IMR-90 (cell line): ENCODE results near the gene PFKP. TPM values are rescaled to one million over a fixed set of nuclear protein-coding genes. Genes with fewer than 3 reads are reported as not detected.

Experiments
- ATAC-seq: fragments of 200-7000 bp; cut with Tn5 transposase; 2 replicates; pipeline ENCODE4 v1.9.1; 2020; ENCODE audit warnings: low read depth, mild to moderate bottlenecking, moderate library complexity
- BruUV-seq: library from RNA; stranded (reverse); fragments of 400-500 nt; replicated peaks from 2 replicates; lab custom pipeline; 2021; lab: Mats Ljungman, UMichigan
- CTCF ChIA-PET: fragments of 300-600 bp; formaldehyde crosslinking; extraction: SDS; loops from one replicate; lab custom pipeline; 2021; ENCODE audit warnings: antibody characterized with exemption; lab: Yijun Ruan, JAX
- POLR2A ChIA-PET: fragments of 300-600 bp; sonication (Branson Sonifier 250); formaldehyde crosslinking; loops from one replicate; lab custom pipeline; 2022; ENCODE audit warnings: antibody characterized with exemption; ENCODE audit not compliant: unreplicated experiment; lab: Charles Lee
- DNase-seq: peaks from one replicate; pipeline ENCODE4 v3.0.0; 2013
- H2AFZ ChIP-seq: replicated peaks from 2 replicates; pipeline ENCODE3; 2013; ENCODE audit warnings: low read length, mild to moderate bottlenecking; ENCODE audit not compliant: poor library complexity
- H2AK5ac ChIP-seq: 2 replicates; pipeline ENCODE4 v1.6.1; 2013; ENCODE audit warnings: low read depth, low read length, inconsistent platforms
- H2AK9ac ChIP-seq: replicated peaks from 2 replicates; pipeline ENCODE3; 2013; ENCODE audit warnings: mild to moderate bottlenecking, low read depth, low read length, moderate library complexity; ENCODE audit not compliant: poor library complexity
- H2BK120ac ChIP-seq: 2 replicates; pipeline ENCODE4 v1.6.1; 2013; ENCODE audit warnings: low read depth, low read length, inconsistent platforms
- H2BK15ac ChIP-seq: 3 replicates; pipeline ENCODE4 v1.6.1; 2013; ENCODE audit warnings: low read depth, low read length, inconsistent platforms
- H2BK20ac ChIP-seq: 2 replicates; pipeline ENCODE4 v1.6.1; 2013; ENCODE audit warnings: low read depth, mild to moderate bottlenecking, inconsistent platforms, low read length, moderate library complexity
- H2BK5ac ChIP-seq: 2 replicates; pipeline ENCODE4 v1.6.1; 2013; ENCODE audit warnings: mild to moderate bottlenecking, low read depth, low read length, inconsistent platforms; ENCODE audit not compliant: poor library complexity, severe bottlenecking
- H3K14ac ChIP-seq: replicated peaks from 2 replicates; pipeline ENCODE4 v1.6.1; 2013; ENCODE audit warnings: low read depth, low read length, inconsistent platforms
- H3K18ac ChIP-seq: 2 replicates; pipeline ENCODE4 v1.6.1; 2013; ENCODE audit warnings: low read depth, low read length, control low read depth
- H3K23ac ChIP-seq: 2 replicates; pipeline ENCODE4 v1.6.1; 2013; ENCODE audit warnings: low read depth, low read length, inconsistent platforms
- H3K27ac ChIP-seq: 2 replicates; pipeline ENCODE4 v1.5.1; 2013; ENCODE audit warnings: mild to moderate bottlenecking, control low read depth, low read length; ENCODE audit not compliant: insufficient read depth
- H3K27me3 ChIP-seq: 2 replicates; pipeline ENCODE4 v1.6.1; 2013; ENCODE audit warnings: low read length; ENCODE audit not compliant: control insufficient read depth, insufficient read depth
- H3K36me3 ChIP-seq: 2 replicates; pipeline ENCODE4 v1.6.1; 2013; ENCODE audit warnings: low read length, mixed read lengths; ENCODE audit not compliant: control insufficient read depth, insufficient read depth
- H3K4ac ChIP-seq: 2 replicates; pipeline ENCODE4 v1.6.1; 2013; ENCODE audit warnings: low read depth, low read length, inconsistent platforms
- H3K4me1 ChIP-seq: 2 replicates; pipeline ENCODE4 v1.6.1; 2013; ENCODE audit warnings: low read length, mixed read lengths; ENCODE audit not compliant: control insufficient read depth, insufficient read depth
- H3K4me2 ChIP-seq: 2 replicates; pipeline ENCODE4 v1.6.1; 2013; ENCODE audit warnings: low read depth, mild to moderate bottlenecking, control low read depth, low read length, moderate library complexity
- H3K4me3 ChIP-seq: 2 replicates; pipeline ENCODE4 v1.5.1; 2013; ENCODE audit warnings: low read depth, mild to moderate bottlenecking, control low read depth, low read length, moderate library complexity; ENCODE audit not compliant: insufficient read depth
- H3K56ac ChIP-seq: 2 replicates; pipeline ENCODE4 v1.6.1; 2013; ENCODE audit warnings: low read length, inconsistent platforms; ENCODE audit not compliant: insufficient read depth; ENCODE audit errors: extremely low read depth
- H3K79me1 ChIP-seq, 2 experiments: 2 replicates each; pipeline ENCODE4 v1.6.1; 2013; ENCODE audit warnings: low read length in 2 of 2, inconsistent platforms in 1 of 2, low read depth in 1 of 2
- H3K9ac ChIP-seq: 2 replicates; pipeline ENCODE4 v1.6.1; 2013; ENCODE audit warnings: low read depth, low read length, control low read depth
- H3K9me1 ChIP-seq: 2 replicates; pipeline ENCODE4 v1.6.1; 2013; ENCODE audit warnings: low read length, inconsistent platforms; ENCODE audit not compliant: insufficient read depth
- H3K9me3 ChIP-seq: 2 replicates; pipeline ENCODE4 v1.6.1; 2013; ENCODE audit warnings: low read length; ENCODE audit not compliant: control insufficient read depth, insufficient read depth
- H4K20me1 ChIP-seq: 2 replicates; pipeline ENCODE4 v1.6.1; 2013; ENCODE audit warnings: low read length, inconsistent platforms; ENCODE audit not compliant: insufficient read depth
- H4K5ac ChIP-seq: 2 replicates; pipeline ENCODE4 v1.6.1; 2013; ENCODE audit warnings: mild to moderate bottlenecking, low read depth, low read length, control low read depth
- H4K8ac ChIP-seq, 2 experiments: 2 replicates each; pipeline ENCODE4 v1.6.1; 2013; ENCODE audit warnings: low read depth in 2 of 2, low read length in 2 of 2, control low read depth in 1 of 2, inconsistent platforms in 1 of 2
- H4K91ac ChIP-seq: 2 replicates; pipeline ENCODE4 v1.6.1; 2013; ENCODE audit warnings: low read depth, low read length, inconsistent platforms; ENCODE audit not compliant: insufficient read depth
- RAD21 ChIP-seq: IDR thresholded peaks from 2 replicates; pipeline ENCODE4 v1.6.1; 2012; ENCODE audit warnings: low read length, improper control_type of control experiment
- WGBS, 2 experiments: methylation state at CpG; one replicate each; pipeline versions ENCODE4 v1.1.5 to v1.1.7; 2013; ENCODE audit warnings: missing lambda C conversion rate in 2 of 2; ENCODE audit not compliant: insufficient read length in 1 of 2; ENCODE audit errors: extremely low coverage in 2 of 2; 5-methylcytosine and 5-hydroxymethylcytosine counted together
- dilution Hi-C: fragments of 300-500 bp; cut with HindIII; formaldehyde crosslinking; loops from one replicate; pipeline ENCODE4 v1.14.3; 2018; ENCODE audit warnings: low sequenced_read_pairs; ENCODE audit not compliant: unreplicated experiment
- in situ Hi-C: fragments of 300-500 bp; cut with MboI; formaldehyde crosslinking; loops from 3 replicates; pipeline ENCODE4 v1.14.3; 2019; ENCODE audit warnings: low sequenced_read_pairs, inconsistent platforms, mixed read lengths
- intact Hi-C: fragments of 100-400 bp; cut with micrococcal nuclease; formaldehyde crosslinking; loops from 2 replicates; pipeline ENCODE4 v1.10.0; 2022
- polyA plus RNA-seq, 3 experiments: library from polyadenylated mRNA; depleted of rRNA; stranded (reverse); fragments of >200 nt; gene quantifications; 2 replicates each; pipeline ENCODE4 v1.2.3, GENCODE V29; 2012; ENCODE audit warnings: low replicate concordance in 1 of 3
- total RNA-seq: library from RNA; depleted of rRNA; stranded (reverse); fragments of >200 nt; gene quantifications from 2 replicates; pipeline ENCODE4 v1.2.3, GENCODE V29; 2012

PFKP gene
- total and polyA plus RNA-seq, 2 of the 4 experiments (the other 2 are of a cell fraction), result 223 to 294 TPM

DNA sequence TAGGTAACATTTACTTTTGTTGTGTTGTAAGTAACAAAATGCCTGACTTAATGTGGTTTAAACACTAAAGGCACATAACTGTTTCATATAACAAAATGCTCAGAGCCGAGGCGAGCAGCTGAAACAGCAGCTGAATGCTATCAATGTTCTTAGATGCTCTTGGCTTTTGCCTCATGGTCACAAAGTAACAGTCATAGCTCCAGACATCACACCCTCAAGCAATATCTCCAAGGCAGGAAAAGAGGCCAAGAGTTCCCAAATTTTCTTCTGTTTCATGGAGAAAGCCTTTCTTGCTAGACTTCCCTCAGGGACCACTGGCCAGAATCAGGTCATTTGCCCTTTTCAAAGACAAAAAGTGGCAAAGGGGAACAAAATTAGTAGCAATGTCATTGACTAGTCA lies 43.5 kb upstream of the PFKP start:
- Histone ChIP-seq H4K20me1 (no peaks in the 10 kb centered on the region), H2BK20ac (no peak overlapping the region), H4K91ac (no peak overlapping the region), H3K4ac (no peak overlapping the region), H3K79me1 (no peaks in the 10 kb centered on the region), H2BK15ac (no peak overlapping the region), H3K18ac (no peak overlapping the region), H2BK5ac (no peak overlapping the region), H3K4me3 (no peak overlapping the region), H4K8ac (no peak overlapping the region), H3K9me1 (no peaks in the 10 kb centered on the region; the same call in 1 of the 2 replicates), H3K23ac (no peak overlapping the region), H2AK5ac (no peak overlapping the region), H3K9me3 (0 out of 2 replicates have a peak, but pooled peaks cover 5% of the 10 kb centered on the region), H4K5ac (no peak overlapping the region), H3K27me3 (peaks cover 12% of the 10 kb centered on the region), H3K14ac (no peak overlapping the region), H2AFZ (no peak overlapping the region), H3K4me1 (no peaks in the 10 kb centered on the region; the same call in 1 of the 2 replicates), H2AK9ac (no peak overlapping the region), H3K9ac (no peak overlapping the region), H3K27ac (no peak overlapping the region), H3K56ac (no peak overlapping the region), H2BK120ac (no peak overlapping the region), H3K4me2 (no peak overlapping the region), H3K36me3 (no peaks in the 10 kb centered on the region)
- intact Hi-C loops, result no loop called here
- no peak for TF ChIP-seq RAD21
- dilution Hi-C loops, result no loop called here
- ChIA-PET CTCF (interaction anchor here (0.7 kb wide), 2 partner anchors 10 to 120 kb away, joined by 3 to 4 read pairs; no protein-coding TSS in a partner anchor), POLR2A (no interaction called here)
- WGBS, 2 experiments, result no CpG with 5 or more reads among the region's 2 CpGs
- no peak for ATAC-seq
- DNase-seq, result no peak
- in situ Hi-C loops, result no loop called here
- BruUV-seq, result no TSS peak
